ENCODE data around the gene ERCC5. TPM values are rescaled to one million over a fixed set of nuclear protein-coding genes. Genes with fewer than 3 reads are reported as not detected.

Gene ERCC5
- total RNA-seq, 4 donors from 2014 or later: 51.5 to 73.0 (median 55.1) TPM

DNA sequence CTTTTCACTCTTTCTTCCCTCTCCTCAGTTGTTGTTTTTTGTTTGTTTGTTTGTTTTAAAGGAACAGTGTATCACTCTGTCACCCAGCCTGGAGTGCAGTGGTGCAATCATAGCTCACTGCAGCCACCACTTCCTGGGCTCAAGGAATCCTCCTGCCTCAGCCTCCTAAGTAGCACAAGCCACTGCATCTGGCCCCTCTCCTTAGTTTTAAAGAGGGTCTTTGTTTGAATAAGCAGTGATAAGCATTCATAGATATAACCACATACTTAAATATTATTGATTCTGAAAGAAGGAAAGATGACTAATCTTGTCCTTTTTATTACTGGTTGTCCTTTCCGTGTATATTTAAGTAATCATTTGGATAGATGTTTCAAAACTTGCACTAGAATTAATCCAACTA lies 26.7 kb downstream of the ERCC5 start:
- H3K4me3 ChIP-seq (ENCODE audit: low read depth, poor library complexity, severe bottlenecking): no peak overlapping the region
- intact Hi-C loops (cut with DNase I; ENCODE audit: low total_unique reads): no loop called here
- no peak for DNase-seq (ENCODE audit: low spot score in 2 of 2)
- TF ChIP-seq, protein P1, sequence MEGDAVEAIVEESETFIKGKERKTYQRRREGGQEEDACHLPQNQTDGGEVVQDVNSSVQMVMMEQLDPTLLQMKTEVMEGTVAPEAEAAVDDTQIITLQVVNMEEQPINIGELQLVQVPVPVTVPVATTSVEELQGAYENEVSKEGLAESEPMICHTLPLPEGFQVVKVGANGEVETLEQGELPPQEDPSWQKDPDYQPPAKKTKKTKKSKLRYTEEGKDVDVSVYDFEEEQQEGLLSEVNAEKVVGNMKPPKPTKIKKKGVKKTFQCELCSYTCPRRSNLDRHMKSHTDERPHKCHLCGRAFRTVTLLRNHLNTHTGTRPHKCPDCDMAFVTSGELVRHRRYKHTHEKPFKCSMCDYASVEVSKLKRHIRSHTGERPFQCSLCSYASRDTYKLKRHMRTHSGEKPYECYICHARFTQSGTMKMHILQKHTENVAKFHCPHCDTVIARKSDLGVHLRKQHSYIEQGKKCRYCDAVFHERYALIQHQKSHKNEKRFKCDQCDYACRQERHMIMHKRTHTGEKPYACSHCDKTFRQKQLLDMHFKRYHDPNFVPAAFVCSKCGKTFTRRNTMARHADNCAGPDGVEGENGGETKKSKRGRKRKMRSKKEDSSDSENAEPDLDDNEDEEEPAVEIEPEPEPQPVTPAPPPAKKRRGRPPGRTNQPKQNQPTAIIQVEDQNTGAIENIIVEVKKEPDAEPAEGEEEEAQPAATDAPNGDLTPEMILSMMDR (IDR thresholded peaks at IDR 0.05): no peak
- TF ChIP-seq POLR2A (IDR thresholded peaks at IDR 0.05): no peak
- 89% methylated on average over 1 of the region's 1 CpG for WGBS, 2 donors

DNA sequence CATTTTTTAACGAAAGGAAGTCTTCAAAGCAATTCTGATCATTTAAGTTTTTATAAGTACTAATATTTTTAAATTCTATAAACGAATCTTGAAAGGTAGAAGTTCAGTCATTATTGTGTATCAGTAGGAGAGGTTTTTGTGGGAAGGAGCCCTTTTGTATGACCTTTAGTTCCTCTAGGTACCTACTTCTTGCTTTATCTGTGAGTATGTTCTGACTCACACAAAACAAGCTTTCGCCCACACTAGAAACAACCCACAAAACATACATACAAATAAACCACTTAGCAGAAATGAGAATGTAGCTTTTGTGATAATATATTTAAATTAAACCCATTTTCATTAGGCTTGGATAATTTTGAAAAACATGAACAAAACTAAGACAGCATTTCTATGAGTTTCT lies 27.8 kb downstream of the ERCC5 start:
- 53 to 59% methylated on average over 3 of the region's 3 CpGs for WGBS, 2 donors
- H3K4me3 ChIP-seq (ENCODE audit: low read depth, poor library complexity, severe bottlenecking): no peak overlapping the region
- no peak for TF ChIP-seq POLR2A (IDR thresholded peaks at IDR 0.05)
- TF ChIP-seq, protein P1 (IDR thresholded peaks at IDR 0.05): no peak
- no peak for DNase-seq (ENCODE audit: low spot score in 2 of 2)
- intact Hi-C loops (cut with DNase I; ENCODE audit: low total_unique reads): no loop called here

DNA sequence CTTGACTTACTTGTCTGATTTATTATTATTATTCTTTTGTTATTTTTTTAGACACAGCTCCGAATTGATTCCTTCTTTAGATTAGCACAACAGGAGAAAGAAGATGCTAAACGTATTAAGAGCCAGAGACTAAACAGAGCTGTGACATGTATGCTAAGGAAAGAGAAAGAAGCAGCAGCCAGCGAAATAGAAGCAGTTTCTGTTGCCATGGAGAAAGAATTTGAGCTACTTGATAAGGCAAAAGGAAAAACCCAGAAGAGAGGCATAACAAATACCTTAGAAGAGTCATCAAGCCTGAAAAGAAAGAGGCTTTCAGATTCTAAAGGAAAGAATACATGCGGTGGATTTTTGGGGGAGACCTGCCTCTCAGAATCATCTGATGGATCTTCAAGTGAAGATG lies 29.4 kb downstream of the ERCC5 start:
- no peak for TF ChIP-seq POLR2A (IDR thresholded peaks at IDR 0.05)
- TF ChIP-seq, protein P1 (IDR thresholded peaks at IDR 0.05): no peak
- H3K4me3 ChIP-seq (ENCODE audit: low read depth, poor library complexity, severe bottlenecking): no peak overlapping the region
- DNase-seq (ENCODE audit: low spot score in 2 of 2): no peak
- 85 to 89% methylated on average over 4 of the region's 4 CpGs for WGBS, 2 donors
- intact Hi-C loops (cut with DNase I; ENCODE audit: low total_unique reads): no loop called here

DNA sequence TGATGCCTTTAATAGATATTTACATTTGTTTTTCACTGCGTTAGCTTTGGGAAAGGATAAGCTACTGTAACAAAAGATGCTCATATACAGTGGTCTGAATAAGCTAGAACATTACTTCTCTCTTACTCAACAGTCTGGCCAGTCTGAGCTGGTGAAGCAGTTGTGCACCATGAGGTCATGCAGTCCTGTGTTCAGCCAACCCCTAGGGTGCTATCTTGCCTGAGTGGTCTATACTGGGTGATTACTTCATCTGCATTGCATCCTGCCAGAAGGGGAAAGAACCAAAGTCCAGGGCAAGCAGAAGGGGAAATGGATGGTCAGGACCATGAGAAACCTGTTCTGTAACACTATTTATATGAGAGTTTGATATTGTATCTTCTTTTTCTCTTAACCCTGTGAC lies 31.5 kb downstream of the ERCC5 start:
- DNase-seq (ENCODE audit: low spot score in 2 of 2): no peak
- no peak for TF ChIP-seq POLR2A (IDR thresholded peaks at IDR 0.05)
- TF ChIP-seq, protein P1 (IDR thresholded peaks at IDR 0.05): no peak
- no peak overlapping the region for H3K4me3 ChIP-seq (ENCODE audit: low read depth, poor library complexity, severe bottlenecking)
- intact Hi-C loops (cut with DNase I; ENCODE audit: low total_unique reads): no loop called here
- 95 to 97% methylated on average over 1 of the region's 1 CpG for WGBS, 2 donors

DNA sequence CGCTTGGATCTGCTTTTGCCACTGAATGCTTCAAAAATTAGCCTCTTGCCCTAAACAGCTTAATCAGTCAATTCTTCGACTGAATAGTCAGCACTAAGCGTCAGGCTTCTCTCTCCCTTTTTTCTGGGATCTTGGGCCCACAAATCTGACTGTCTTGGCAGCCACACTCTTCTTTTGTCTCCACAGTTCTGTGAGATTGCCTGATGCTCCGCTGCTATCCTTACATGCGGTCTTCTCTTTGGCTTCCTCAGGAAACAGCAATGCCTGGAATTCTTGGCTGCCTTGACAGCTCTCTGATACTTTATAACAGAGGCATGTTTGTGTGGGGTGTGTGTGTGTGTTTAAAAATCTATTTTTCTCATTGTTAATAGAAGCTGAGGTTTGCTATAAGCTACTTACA lies 32.6 kb downstream of the ERCC5 start:
- intact Hi-C loops (cut with DNase I; ENCODE audit: low total_unique reads): no loop called here
- DNase-seq (ENCODE audit: low spot score in 2 of 2): no peak
- H3K4me3 ChIP-seq (ENCODE audit: low read depth, poor library complexity, severe bottlenecking): no peak overlapping the region
- WGBS, 2 donors: 75% methylated on average over 5 of the region's 5 CpGs
- TF ChIP-seq, protein P1 (IDR thresholded peaks at IDR 0.05): no peak
- TF ChIP-seq POLR2A (IDR thresholded peaks at IDR 0.05): no peak

DNA sequence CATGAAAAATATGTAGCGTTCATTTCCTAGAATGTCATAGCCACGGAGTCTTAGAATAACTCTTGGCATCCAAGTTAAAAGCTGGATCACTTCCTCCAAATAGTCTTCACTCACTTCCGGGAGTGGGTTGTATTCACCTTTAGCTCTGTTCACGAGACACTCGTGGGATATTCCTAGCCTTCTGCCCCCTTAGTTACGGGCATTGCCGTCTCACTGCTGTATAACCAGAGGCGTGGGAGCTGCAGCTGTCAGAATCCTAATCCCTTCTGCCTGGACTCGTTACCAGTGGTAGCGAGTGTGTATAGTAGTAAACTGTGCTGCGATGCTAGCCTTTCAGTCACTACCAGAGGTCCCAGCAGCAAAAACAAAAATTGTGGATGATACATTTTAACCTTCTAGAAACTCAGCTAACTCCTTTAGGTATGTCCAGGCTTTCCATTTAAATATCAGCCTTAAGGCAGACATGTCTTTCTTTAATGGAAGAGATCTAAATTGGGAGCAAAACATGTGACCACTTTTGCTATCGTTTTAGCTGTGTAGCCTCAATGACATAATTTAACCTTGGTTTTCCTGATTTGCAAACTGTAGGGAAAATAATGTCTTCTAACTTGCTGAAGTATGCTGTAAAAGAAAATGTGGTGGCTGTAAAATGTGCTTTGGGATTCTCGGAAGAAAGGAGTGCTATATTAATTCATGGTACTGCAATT lies 34.1 kb downstream of the ERCC5 start:
- DNase-seq (ENCODE audit: low spot score in 2 of 2): no peak
- H3K4me3 ChIP-seq (ENCODE audit: low read depth, poor library complexity, severe bottlenecking): no peak overlapping the region
- intact Hi-C loops (cut with DNase I; ENCODE audit: low total_unique reads): no loop called here
- TF ChIP-seq POLR2A (IDR thresholded peaks at IDR 0.05): no peak
- TF ChIP-seq, protein P1 (IDR thresholded peaks at IDR 0.05): no peak
- WGBS, 2 donors: 86 to 87% methylated on average over 13 of the region's 13 CpGs
